ENCODE measurements around the gene GIPC1.
A peak's percentile ranks its signal among the peaks of the same experiment; 100 is the strongest.

The GIPC1 gene

DNA sequence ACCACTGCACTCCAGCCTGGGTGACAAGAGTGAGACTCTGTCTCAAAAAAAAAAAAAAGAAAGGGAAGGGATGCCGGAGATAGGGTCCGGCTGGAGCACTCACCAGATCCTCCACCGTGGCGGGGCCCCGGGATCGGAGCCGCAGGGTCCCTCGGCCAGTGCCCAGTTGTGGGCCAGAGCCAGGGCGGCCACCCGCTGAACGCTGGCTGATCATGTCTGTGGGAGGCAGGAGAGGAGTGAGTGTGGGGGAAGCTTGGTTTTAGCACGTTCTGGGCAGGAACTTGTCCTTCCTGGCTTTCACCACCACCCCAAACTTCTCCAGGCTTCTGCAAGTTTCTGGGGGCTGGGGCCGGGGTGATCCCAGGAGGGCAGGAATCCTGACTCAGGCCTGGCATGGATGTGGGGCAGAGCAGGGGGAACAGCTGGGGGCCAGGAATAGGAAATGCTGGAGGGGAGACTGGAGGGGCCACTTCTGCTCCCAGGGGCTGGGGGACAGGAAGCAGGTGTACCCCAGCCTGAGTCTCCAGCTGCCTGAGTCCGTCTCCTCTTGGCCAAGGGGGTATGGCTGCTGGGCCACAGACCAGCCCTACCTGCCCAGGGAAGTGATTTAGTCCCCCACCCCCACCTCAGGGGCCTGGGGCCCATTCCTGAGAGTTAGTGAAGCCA lies 16.5 kb downstream of the GIPC1 start:
- DNase-seq (ENCODE audit: low read depth, low spot score) = no peak
- TF ChIP-seq, protein P1, sequence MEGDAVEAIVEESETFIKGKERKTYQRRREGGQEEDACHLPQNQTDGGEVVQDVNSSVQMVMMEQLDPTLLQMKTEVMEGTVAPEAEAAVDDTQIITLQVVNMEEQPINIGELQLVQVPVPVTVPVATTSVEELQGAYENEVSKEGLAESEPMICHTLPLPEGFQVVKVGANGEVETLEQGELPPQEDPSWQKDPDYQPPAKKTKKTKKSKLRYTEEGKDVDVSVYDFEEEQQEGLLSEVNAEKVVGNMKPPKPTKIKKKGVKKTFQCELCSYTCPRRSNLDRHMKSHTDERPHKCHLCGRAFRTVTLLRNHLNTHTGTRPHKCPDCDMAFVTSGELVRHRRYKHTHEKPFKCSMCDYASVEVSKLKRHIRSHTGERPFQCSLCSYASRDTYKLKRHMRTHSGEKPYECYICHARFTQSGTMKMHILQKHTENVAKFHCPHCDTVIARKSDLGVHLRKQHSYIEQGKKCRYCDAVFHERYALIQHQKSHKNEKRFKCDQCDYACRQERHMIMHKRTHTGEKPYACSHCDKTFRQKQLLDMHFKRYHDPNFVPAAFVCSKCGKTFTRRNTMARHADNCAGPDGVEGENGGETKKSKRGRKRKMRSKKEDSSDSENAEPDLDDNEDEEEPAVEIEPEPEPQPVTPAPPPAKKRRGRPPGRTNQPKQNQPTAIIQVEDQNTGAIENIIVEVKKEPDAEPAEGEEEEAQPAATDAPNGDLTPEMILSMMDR (IDR thresholded peaks at IDR 0.05; ENCODE audit: low read depth, low read length) = no peak
- H3K4me3 ChIP-seq (ENCODE audit: low read depth, low read length) = no peak overlapping the region
- in situ Hi-C loops (cut with HindIII; ENCODE audit: low sequenced_read_pairs) = no loop called here

DNA sequence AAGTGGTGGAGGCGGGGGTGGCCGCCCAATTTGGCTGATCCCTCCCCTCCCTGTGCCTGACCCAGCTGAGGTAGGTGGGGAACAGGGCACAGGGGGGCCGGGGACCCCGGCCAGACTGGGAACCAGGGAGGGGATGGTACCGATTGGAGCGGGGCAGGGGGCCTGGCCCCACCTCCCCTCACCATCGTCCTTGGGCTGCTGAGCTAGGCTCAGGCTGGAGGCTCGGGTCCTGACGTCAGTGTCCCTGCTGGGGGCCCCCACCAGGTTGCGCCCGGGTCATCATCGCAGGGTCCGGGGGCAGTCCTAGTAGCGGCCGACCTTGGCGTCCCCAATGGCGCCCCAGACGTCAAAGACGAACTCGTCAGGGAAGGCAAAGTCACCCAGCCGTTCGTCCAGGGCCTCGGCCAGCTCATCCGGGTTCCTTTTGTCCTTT lies 17.8 kb downstream of the GIPC1 start:
- TF ChIP-seq, protein P1 (IDR thresholded peaks at IDR 0.05; ENCODE audit: low read depth, low read length) = no peak
- DNase-seq (ENCODE audit: low read depth, low spot score) = no peak
- no peak overlapping the region for H3K4me3 ChIP-seq (ENCODE audit: low read depth, low read length)
- in situ Hi-C loops (cut with HindIII; ENCODE audit: low sequenced_read_pairs) = no loop called here

DNA sequence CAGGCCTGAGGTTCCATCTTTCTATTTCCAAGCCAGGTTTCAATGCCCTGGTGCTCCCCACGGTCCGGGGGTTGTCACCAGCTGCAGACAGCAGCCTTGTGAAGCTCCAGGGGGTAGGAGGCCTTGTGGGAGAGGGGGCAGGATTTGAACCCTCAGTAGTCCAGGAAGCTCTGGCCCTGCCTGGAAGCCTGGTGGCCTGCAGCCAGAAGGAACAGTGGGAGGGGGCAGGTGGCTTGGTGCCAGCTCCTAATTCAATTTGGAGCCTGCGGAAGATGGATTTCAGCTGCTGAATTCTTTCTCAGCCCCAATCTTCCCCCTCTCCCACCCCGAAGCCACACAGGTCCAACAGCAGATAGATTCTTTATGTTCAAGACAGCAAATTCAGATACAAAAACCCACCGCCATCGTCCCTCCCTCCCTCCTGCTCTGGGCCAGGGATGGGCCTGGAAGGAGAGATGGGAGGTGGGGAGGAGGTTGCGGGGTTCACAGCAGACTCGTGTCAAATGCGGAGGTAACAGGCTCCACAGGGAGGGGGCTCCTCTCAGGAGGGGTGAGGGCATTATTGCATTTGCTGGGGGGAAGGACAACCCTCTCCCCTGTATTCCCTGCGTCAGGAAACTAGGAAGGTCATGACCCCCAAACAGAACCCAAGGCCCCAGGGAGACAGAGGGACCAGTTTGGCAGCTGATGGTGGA lies 18.4 kb downstream of the GIPC1 start:
- in situ Hi-C loops (cut with HindIII; ENCODE audit: low sequenced_read_pairs) = no loop called here
- TF ChIP-seq, protein P1 (IDR thresholded peaks at IDR 0.05; ENCODE audit: low read depth, low read length) = no peak
- no peak for DNase-seq (ENCODE audit: low read depth, low spot score)

DNA sequence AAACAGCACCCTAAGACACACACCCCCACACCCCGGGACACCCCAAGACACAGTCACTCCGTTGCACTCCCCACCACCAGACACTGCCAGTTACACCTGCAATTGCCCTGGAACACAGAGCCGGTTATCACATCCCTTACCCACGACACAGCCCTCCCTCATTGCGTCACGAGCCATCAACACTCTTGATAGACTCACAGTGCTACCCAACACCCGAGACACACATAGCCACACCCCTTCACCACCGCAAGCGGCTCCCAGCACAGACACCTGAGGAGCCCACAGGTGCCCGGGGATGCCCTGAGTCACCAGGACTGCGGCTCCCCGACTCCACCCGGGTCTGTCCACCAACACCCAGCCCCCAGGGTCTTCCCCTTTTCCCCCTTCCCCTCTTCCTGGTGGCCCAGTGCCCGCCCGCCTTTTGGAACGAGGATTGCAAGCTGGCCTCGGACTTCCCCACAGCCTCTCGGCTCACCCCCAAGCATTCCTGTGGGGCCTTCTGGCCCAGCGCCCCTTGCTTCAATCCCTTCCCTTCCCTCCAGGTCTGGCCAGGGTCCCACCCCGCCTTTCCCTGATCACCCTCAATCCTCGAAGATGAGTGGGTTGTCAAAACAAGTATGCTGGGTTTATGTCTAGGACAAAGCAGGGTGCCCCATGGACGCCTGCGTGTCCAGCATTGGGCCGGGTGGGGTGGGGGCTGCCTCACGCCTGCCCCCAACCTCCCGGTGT lies 19.1 kb downstream of the GIPC1 start:
- in situ Hi-C loops (cut with HindIII; ENCODE audit: low sequenced_read_pairs) = no loop called here
- DNase-seq (ENCODE audit: low read depth, low spot score) = peak; percentile 59
- no peak overlapping the region for H3K4me3 ChIP-seq (ENCODE audit: low read depth, low read length)
- TF ChIP-seq, protein P1 (IDR thresholded peaks at IDR 0.05; ENCODE audit: low read depth, low read length) = no peak

More for the DNA sequence above, 18.4 kb downstream of the GIPC1 start:
- H3K4me3 ChIP-seq (ENCODE audit: low read depth, low read length) = no peak overlapping the region

DNA sequence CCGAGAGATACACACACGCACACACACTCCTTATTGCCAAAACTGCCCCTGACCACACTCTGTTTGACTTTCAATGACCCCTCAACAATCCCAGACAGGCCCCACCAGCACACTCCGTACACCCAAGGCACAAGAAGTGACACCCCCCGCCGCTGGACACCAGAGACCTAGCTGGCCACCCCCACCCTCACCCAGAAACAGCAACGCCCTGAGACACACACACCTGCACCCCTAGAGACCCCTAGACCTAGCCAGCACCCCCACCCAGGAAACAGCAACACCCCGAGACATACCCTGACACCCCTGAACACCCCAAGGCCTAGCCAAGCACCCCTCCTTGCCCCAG lies 19.6 kb downstream of the GIPC1 start:
- in situ Hi-C loops (cut with HindIII; ENCODE audit: low sequenced_read_pairs) = no loop called here
- DNase-seq (ENCODE audit: low read depth, low spot score) = no peak
- TF ChIP-seq, protein P1 (IDR thresholded peaks at IDR 0.05; ENCODE audit: low read depth, low read length) = no peak
- H3K4me3 ChIP-seq (ENCODE audit: low read depth, low read length) = no peak overlapping the region

DNA sequence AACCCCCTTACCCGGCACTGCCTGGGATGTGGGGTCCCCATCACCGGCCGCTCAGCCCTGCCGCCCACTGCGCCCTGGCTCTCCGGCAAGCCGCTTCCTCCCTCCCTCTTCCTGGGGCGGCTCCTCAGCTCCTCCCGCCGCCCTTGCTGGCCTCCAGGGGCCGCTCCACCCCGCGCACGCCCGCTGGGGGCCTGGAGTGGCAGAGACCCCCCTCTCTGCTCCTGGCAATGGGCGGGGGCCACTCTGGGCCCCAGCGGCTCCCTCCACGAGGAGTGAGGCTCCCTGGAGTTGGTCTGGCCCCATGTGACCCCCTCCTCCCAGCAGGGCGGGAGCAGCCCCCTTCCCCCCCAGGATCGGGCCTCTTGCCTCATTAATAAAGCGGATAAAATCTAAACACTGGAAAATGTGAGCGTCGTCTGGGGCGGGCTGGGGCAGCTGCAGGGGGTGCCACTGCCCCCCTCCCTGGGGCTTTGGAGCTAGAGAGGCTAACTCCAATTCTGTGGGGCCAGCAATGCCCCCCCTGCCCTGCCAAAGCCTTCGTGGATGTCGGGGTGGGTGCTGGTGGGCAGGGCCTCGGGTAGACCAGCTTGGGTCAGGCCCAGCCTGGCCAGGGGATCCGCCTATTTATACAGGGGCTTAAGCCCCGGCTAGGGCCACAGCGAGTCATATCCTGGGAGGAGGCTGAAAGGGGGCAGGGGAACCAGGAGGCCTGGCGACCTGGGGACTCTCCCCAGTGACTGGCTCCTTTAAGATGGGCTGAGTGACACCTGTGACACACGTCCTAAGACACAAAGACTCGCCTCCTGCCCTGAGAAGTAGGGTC lies 20.5 kb downstream of the GIPC1 start, which contains the start of gene PTGER1:
Gene PTGER1 (minus strand): TSS at position 104 of the 823 bp plus-strand sequence. CDS start 1,034 bp downstream, outside the sequence.
- peak within 1 kb of the TSS; percentile 17 for H3K4me3 ChIP-seq (ENCODE audit: low read depth, low read length)
- in situ Hi-C loops (cut with HindIII; ENCODE audit: low sequenced_read_pairs) = no loop called here
- peak; percentile 23 for DNase-seq (ENCODE audit: low read depth, low spot score)
- TF ChIP-seq, protein P1 (IDR thresholded peaks at IDR 0.05; ENCODE audit: low read depth, low read length) = peak; percentile 50

Measured in astrocyte of the spinal cord (primary cell).